ENCODE data around the gene TIFAB.
A peak's percentile ranks its signal among the peaks of the same experiment; 100 is the strongest.

TIFAB gene

DNA sequence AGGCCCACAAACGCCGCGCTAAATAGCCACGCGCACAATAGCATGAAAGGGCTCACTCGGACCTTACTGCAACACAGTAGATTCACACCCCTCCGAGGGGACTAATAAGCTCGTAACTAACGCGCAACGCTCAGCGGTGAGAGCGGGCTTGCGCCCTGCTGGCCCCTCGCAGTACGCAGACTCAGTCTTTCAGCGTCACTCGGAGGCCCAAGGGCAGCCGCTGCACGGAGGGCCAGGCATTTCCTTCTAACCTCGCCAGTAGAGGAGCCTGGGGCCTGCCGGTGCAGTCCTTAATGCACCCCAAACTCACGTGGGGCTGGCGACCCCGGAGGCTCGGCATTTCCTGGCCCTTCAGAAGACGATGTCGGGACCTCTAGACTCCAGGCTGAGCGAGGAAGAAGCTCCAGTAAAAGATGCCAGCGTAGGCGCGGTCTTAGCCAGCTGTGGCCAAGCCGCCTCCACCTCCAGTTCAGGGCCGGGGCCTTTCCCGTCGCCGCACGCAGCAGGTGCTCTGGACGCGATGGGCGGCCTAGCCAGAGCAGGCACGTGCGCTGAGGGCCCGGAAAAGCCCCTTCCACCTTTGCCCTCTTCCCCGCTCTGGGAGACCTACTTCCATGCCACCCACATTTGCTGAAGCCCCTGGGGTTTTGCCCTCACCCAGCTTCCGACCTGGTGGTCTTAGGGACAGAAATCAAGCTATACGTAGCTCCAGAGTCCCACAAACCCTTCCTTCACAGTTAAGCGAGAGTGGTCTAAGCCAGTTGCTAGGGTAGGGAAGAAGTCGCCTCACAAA is 38.3 kb upstream of the TIFAB start:
- Histone ChIP-seq H3K27me3 (ENCODE audit: control insufficient read depth, insufficient read depth, low read length, poor library complexity, severe bottlenecking) (peaks cover 100% of the 10 kb centered on the region), H3K27ac (ENCODE audit: insufficient read depth, low read depth, low read length, poor library complexity, severe bottlenecking) (no peak overlapping the region), H3K4me1 (ENCODE audit: control insufficient read depth, insufficient read depth, low read length) (peaks cover 65% of the 10 kb centered on the region), H3K4me3 (ENCODE audit: insufficient read depth, low read depth, low read length) (peak overlapping the region; percentile 13), H3K36me3 (ENCODE audit: control insufficient read depth, insufficient read depth, low read length) (no peaks in the 10 kb centered on the region), H3K9me3 (ENCODE audit: control insufficient read depth, low read length) (no peaks in the 10 kb centered on the region)
- 1% methylated on average over 49 of the region's 49 CpGs for WGBS, 2 experiments

DNA sequence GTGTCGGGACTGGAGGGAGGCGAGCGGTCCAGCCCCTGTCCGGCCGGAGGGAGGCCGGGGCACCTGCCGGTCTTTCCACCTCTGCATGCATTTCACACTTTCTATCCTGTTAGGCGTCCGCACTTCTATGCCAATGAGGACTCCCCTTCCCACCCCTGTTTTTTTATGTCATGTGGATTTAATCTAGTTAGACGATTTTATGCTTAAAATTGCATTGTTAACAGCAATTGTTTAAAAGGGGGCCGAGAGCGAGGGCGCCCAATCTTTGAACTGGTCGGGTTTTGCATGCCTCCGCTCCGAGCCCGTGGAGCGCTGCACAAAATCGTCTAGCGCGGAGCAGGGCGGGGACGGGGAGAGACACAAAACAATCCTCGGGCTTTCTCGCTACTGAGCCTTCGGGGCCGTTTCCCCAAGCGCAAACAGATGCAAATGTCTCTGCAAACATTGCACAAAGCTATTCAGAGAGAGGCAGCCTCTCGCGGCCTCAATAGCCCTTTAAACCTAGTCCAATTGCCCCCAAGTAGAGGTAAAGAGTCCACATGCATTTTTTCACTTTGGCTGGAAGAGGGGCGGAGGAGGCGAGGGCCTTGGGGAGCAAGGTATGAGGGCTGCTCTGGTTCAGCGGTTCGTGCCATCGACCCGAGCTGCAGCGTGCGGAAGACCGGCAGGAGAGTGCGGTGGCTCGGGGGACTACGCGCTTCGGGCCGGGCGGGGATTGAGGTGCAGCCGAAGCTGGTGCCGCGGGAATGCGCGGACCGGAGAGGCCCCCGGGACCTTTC is 37.5 kb upstream of the TIFAB start:
- Histone ChIP-seq H3K9me3 (ENCODE audit: control insufficient read depth, low read length) (no peaks in the 10 kb centered on the region), H3K4me3 (ENCODE audit: insufficient read depth, low read depth, low read length) (peak overlapping the region; percentile 13), H3K36me3 (ENCODE audit: control insufficient read depth, insufficient read depth, low read length) (no peaks in the 10 kb centered on the region), H3K27ac (ENCODE audit: insufficient read depth, low read depth, low read length, poor library complexity, severe bottlenecking) (peak overlapping the region; percentile 22), H3K4me1 (ENCODE audit: control insufficient read depth, insufficient read depth, low read length) (peaks cover 69% of the 10 kb centered on the region), H3K27me3 (ENCODE audit: control insufficient read depth, insufficient read depth, low read length, poor library complexity, severe bottlenecking) (peaks cover 100% of the 10 kb centered on the region)
- WGBS, 2 experiments: 1% methylated on average over 53 of the region's 53 CpGs

DNA sequence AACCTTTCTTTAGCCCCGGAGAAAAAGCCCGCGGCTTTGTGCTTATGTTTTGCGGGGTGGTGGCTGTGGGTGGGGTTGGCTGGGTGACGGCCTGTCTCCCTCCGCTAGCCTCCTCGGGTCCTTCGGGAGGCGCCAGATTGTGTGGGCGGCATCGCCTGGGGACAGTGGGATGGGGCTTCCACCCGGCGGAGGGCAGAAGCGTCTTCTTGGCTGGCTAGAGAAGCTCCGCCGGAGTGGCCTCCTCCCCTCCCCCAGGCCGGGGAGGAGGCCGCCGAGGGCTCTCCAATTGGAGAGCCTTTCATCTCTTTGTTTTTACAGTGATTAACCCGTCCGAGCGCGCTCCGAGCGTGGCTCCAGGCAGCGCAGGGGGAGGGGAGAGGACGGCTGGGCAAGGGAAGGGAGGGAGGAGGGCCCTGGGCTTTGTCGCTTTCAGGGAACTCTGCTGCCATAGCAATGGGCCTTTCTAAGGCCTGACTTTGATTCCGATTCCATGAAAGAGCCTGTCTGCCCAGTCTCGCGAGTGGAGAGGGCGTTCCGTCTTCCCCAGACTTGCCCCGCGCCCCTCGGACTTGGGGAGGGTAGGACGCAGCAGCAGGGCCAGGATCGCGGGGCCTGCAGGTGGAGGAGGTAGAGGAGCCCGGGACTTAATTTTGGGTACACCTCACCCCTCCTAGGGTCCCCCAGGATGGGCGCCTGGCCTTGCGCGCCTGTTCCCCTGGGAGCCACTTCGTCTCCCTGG is 36.7 kb upstream of the TIFAB start:
- Histone ChIP-seq H3K27me3 (ENCODE audit: control insufficient read depth, insufficient read depth, low read length, poor library complexity, severe bottlenecking) (peaks cover 100% of the 10 kb centered on the region), H3K27ac (ENCODE audit: insufficient read depth, low read depth, low read length, poor library complexity, severe bottlenecking) (peak overlapping the region; percentile 22), H3K9me3 (ENCODE audit: control insufficient read depth, low read length) (no peaks in the 10 kb centered on the region), H3K36me3 (ENCODE audit: control insufficient read depth, insufficient read depth, low read length) (no peaks in the 10 kb centered on the region), H3K4me3 (ENCODE audit: insufficient read depth, low read depth, low read length) (peak overlapping the region; percentile 13), H3K4me1 (ENCODE audit: control insufficient read depth, insufficient read depth, low read length) (peaks cover 65% of the 10 kb centered on the region)
- 1% methylated on average over 44 of the region's 44 CpGs for WGBS, 2 experiments

DNA sequence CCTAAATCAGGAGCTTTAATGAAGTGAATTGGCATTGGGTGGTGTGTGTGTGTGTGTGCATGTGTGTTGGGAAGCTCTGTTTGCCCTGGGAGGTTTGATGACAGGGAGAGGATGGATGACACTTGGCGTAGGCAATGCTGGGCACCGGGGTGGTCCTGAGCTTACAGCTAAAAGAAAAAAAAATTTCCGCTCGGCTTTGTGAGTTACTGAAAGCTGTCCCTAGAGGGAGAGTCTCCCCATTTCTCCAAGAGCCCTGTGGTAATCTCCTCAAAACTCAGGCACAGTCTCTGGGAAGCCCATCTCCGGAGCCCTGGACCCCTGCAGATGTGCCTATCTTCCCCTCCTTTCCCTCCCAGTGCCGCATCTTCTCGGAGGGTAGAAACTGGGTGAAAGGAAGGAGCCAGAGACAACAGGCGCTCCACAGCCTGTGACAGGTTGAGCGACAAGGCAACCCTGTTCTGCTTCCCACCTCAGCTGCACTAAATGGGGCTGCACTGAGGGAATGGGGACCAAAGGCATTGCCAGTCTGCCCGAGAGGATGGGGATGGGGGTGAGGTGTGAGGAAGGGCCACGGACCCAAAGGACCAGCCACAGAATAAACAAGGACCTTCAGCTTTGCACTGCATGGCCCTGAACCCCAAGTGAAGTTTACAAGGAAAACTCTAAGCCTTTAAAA is 35.8 kb upstream of the TIFAB start:
- Histone ChIP-seq H3K27ac (ENCODE audit: insufficient read depth, low read depth, low read length, poor library complexity, severe bottlenecking) (no peak overlapping the region), H3K27me3 (ENCODE audit: control insufficient read depth, insufficient read depth, low read length, poor library complexity, severe bottlenecking) (peaks cover 100% of the 10 kb centered on the region), H3K9me3 (ENCODE audit: control insufficient read depth, low read length) (no peaks in the 10 kb centered on the region), H3K36me3 (ENCODE audit: control insufficient read depth, insufficient read depth, low read length) (no peaks in the 10 kb centered on the region), H3K4me3 (ENCODE audit: insufficient read depth, low read depth, low read length) (no peak overlapping the region), H3K4me1 (ENCODE audit: control insufficient read depth, insufficient read depth, low read length) (peaks cover 65% of the 10 kb centered on the region)
- WGBS, 2 experiments: 4 to 5% methylated on average over 11 of the region's 11 CpGs

DNA sequence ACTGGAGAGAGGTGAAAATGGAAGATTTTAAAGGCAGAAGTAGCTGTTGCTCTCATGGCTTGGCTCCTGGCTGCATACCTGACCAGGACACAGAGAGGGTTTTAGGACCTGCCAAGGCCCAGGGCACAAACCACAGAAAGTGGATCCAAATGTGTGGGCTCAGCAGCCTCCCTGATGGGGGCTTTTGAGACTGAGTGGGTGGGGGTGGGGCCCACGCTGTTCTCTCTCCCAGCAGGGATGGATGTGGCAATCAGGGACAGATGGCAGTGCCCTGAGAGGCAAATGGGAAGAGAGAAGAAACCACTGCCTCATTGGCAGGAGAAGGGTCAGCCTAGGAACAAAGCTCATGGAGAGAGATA is 34.9 kb upstream of the TIFAB start:
- WGBS, 2 experiments: 22 to 28% methylated on average over 1 of the region's 1 CpG
- Histone ChIP-seq H3K4me1 (ENCODE audit: control insufficient read depth, insufficient read depth, low read length) (peaks cover 69% of the 10 kb centered on the region), H3K36me3 (ENCODE audit: control insufficient read depth, insufficient read depth, low read length) (no peaks in the 10 kb centered on the region), H3K27ac (ENCODE audit: insufficient read depth, low read depth, low read length, poor library complexity, severe bottlenecking) (no peak overlapping the region), H3K9me3 (ENCODE audit: control insufficient read depth, low read length) (no peaks in the 10 kb centered on the region), H3K27me3 (ENCODE audit: control insufficient read depth, insufficient read depth, low read length, poor library complexity, severe bottlenecking) (peaks cover 99% of the 10 kb centered on the region), H3K4me3 (ENCODE audit: insufficient read depth, low read depth, low read length) (no peak overlapping the region)

DNA sequence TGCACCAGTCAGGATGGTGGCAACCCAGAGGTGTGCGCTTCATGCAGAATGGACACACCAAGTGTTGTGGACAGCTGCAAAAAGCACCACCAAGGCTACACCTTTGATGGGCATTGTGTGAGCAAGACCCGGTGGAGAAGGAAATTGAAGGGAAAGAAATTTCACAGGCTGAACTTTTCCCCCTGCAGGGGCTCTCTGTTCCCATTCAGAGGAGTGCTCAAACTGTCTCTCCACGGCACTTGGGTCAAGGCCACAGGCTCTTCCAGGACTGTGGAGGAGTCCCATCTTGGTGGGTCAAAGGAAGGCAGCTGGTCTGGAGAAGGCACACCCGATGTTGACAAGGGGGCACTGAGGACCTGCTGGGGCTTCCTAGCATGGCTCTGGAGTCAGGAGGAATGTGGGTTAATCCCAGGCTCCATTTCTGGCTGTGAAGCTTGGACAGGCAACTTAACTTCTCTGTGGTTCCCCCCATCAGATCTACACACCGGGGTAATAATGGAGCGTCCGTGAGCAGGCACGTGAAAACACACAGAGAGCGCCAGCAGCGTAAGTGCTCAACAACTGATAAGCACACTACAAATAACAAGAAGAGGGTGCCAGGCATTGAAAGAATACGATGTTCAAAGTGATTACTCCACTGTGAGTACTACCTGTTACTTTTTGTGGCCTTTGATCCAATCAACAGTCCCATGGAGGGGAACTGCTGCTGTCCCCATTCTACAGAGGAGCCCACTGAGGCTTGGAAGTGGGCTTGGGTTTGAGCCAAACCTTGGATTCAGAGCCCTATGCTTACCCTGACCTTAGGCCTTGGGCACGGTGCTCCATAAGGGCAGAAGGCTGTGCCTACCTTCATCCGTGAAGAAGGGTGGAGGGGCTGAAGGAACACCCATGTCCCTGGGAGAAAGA is 34.2 kb upstream of the TIFAB start:
- H3K4me3 ChIP-seq (ENCODE audit: insufficient read depth, low read depth, low read length): no peak overlapping the region
- peaks cover 99% of the 10 kb centered on the region for H3K27me3 ChIP-seq (ENCODE audit: control insufficient read depth, insufficient read depth, low read length, poor library complexity, severe bottlenecking)
- no peaks in the 10 kb centered on the region for H3K36me3 ChIP-seq (ENCODE audit: control insufficient read depth, insufficient read depth, low read length)
- 87% methylated on average over 13 of the region's 13 CpGs for WGBS, 2 experiments
- H3K9me3 ChIP-seq (ENCODE audit: control insufficient read depth, low read length): no peaks in the 10 kb centered on the region
- peaks cover 65% of the 10 kb centered on the region for H3K4me1 ChIP-seq (ENCODE audit: control insufficient read depth, insufficient read depth, low read length)
- H3K27ac ChIP-seq (ENCODE audit: insufficient read depth, low read depth, low read length, poor library complexity, severe bottlenecking): no peak overlapping the region

DNA sequence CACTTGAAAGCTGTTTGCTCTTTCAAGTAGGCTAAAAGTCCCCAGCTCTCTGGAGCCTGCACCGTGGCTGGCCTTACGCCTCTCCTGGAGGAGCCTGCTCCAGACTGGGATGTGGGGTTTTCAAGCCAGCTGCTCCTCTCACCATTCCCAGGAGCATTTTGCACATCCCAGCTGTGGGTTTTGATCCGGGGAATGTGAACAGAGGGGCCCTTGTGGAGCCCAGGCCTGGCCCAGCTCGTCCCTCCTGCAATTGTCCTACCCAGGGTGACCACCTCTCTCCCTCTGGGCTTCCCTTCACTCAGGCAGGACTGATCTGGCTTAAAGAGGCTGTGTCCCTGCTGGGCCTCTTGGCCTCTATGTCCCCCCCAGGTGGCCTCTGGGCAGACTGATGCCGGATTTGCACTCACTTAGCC is 32.5 kb upstream of the TIFAB start:
- no peaks in the 10 kb centered on the region for H3K36me3 ChIP-seq (ENCODE audit: control insufficient read depth, insufficient read depth, low read length)
- H3K27me3 ChIP-seq (ENCODE audit: control insufficient read depth, insufficient read depth, low read length, poor library complexity, severe bottlenecking): peaks cover 99% of the 10 kb centered on the region
- 35 to 36% methylated on average over 5 of the region's 5 CpGs for WGBS, 2 experiments
- no peak overlapping the region for H3K4me3 ChIP-seq (ENCODE audit: insufficient read depth, low read depth, low read length)
- H3K4me1 ChIP-seq (ENCODE audit: control insufficient read depth, insufficient read depth, low read length): peaks cover 49% of the 10 kb centered on the region
- H3K9me3 ChIP-seq (ENCODE audit: control insufficient read depth, low read length): no peaks in the 10 kb centered on the region
- H3K27ac ChIP-seq (ENCODE audit: insufficient read depth, low read depth, low read length, poor library complexity, severe bottlenecking): no peak overlapping the region

DNA sequence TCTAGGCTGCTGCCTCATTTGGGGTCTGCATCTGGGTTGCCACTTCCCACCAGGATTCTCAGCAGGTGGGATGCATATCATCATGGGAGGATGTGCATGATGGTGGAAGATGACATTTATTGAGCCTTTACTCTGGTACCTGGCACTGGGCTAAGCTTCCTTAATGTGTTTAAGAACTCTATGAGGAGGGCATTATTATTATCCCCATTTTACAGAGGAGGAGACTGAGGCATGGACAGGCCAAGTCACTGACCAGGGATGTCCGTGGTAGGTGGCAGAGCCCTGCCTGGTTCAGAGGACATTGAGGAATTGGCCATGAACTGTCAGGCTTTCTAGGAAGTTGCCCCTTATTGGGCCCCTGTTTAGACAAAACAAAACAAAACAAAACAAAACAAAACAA is 31.1 kb upstream of the TIFAB start:
- no peaks in the 10 kb centered on the region for H3K36me3 ChIP-seq (ENCODE audit: control insufficient read depth, insufficient read depth, low read length)
- peaks cover 97% of the 10 kb centered on the region for H3K27me3 ChIP-seq (ENCODE audit: control insufficient read depth, insufficient read depth, low read length, poor library complexity, severe bottlenecking)
- no peak overlapping the region for H3K27ac ChIP-seq (ENCODE audit: insufficient read depth, low read depth, low read length, poor library complexity, severe bottlenecking)
- no peaks in the 10 kb centered on the region for H3K9me3 ChIP-seq (ENCODE audit: control insufficient read depth, low read length)
- H3K4me3 ChIP-seq (ENCODE audit: insufficient read depth, low read depth, low read length): no peak overlapping the region
- H3K4me1 ChIP-seq (ENCODE audit: control insufficient read depth, insufficient read depth, low read length): peaks cover 53% of the 10 kb centered on the region
- 89 to 92% methylated on average over 1 of the region's 1 CpG for WGBS, 2 experiments

DNA sequence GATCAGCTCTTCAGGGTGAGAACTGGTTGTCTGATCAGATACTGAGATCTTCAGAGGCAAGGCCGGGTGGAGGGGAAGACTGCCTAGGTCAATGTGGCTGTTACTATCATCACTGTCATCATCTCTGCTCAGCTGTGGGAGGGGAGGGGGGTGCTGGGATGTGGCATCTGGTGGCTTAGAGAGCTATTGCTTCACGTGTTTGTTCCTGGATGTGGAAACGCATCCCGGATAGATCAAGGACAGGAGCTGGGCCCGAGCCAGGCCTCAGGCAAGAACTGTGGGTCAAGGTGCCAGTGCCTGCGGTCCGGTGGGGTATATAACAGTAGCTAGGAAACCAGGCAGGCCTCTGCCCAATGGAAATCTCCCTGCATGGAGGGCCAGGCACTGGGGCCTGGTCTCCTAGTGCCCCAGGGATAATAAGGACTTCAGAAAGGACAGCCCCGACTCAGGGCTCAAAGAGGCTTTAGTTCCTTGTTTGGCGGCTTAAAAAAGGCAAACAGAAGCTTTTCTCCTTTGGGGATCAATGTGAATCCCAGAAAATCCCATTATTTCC is 30.3 kb upstream of the TIFAB start:
- no peaks in the 10 kb centered on the region for H3K36me3 ChIP-seq (ENCODE audit: control insufficient read depth, insufficient read depth, low read length)
- peaks cover 53% of the 10 kb centered on the region for H3K4me1 ChIP-seq (ENCODE audit: control insufficient read depth, insufficient read depth, low read length)
- H3K27ac ChIP-seq (ENCODE audit: insufficient read depth, low read depth, low read length, poor library complexity, severe bottlenecking): no peak overlapping the region
- peaks cover 97% of the 10 kb centered on the region for H3K27me3 ChIP-seq (ENCODE audit: control insufficient read depth, insufficient read depth, low read length, poor library complexity, severe bottlenecking)
- H3K4me3 ChIP-seq (ENCODE audit: insufficient read depth, low read depth, low read length): no peak overlapping the region
- WGBS, 2 experiments: 69 to 70% methylated on average over 9 of the region's 9 CpGs
- no peaks in the 10 kb centered on the region for H3K9me3 ChIP-seq (ENCODE audit: control insufficient read depth, low read length)

Data from ectodermal cell (in vitro differentiated cells).